ENCODE results near the gene PRTG.

Gene PRTG

DNA sequence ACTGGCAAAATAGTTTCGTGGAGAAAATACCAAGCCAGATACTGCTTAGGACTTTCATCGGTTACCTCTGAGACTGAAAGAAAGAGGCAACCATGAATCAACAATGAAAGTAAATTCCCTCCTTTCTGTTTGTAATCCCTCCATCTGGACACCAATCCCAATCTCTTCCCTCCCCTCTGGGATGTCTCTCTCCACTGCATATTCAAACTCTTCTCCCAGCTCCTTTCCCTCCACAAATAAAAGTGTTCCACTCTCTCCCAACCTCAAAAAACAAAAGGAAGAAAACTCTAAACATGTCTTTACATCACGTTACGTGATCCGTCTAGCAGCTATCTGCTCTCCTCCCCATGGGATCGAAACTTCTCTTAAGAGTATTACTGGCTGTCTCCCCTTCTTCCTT is 55.2 kb downstream of the PRTG start:
- Histone ChIP-seq H3K9me3 (ENCODE audit: control insufficient read depth, low read length) (no peaks in the 10 kb centered on the region), H3K4me3 (ENCODE audit: low read depth, low read length) (no peak overlapping the region), H3K9ac (no peak overlapping the region), H3K27ac (no peak overlapping the region), H3K36me3 (ENCODE audit: control insufficient read depth, insufficient read depth, low read length) (no peaks in the 10 kb centered on the region), H3K4me1 (peaks cover 2% of the 10 kb centered on the region), H2AFZ (no peak overlapping the region), H3K27me3 (ENCODE audit: control insufficient read depth, insufficient read depth, low read length) (no peaks in the 10 kb centered on the region), H3K4me2 (ENCODE audit: low read length) (no peak overlapping the region), H3K79me2 (peaks cover under 1% of the 10 kb centered on the region)
- TF ChIP-seq, protein P1, sequence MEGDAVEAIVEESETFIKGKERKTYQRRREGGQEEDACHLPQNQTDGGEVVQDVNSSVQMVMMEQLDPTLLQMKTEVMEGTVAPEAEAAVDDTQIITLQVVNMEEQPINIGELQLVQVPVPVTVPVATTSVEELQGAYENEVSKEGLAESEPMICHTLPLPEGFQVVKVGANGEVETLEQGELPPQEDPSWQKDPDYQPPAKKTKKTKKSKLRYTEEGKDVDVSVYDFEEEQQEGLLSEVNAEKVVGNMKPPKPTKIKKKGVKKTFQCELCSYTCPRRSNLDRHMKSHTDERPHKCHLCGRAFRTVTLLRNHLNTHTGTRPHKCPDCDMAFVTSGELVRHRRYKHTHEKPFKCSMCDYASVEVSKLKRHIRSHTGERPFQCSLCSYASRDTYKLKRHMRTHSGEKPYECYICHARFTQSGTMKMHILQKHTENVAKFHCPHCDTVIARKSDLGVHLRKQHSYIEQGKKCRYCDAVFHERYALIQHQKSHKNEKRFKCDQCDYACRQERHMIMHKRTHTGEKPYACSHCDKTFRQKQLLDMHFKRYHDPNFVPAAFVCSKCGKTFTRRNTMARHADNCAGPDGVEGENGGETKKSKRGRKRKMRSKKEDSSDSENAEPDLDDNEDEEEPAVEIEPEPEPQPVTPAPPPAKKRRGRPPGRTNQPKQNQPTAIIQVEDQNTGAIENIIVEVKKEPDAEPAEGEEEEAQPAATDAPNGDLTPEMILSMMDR (IDR thresholded peaks at IDR 0.05) = no peak

DNA sequence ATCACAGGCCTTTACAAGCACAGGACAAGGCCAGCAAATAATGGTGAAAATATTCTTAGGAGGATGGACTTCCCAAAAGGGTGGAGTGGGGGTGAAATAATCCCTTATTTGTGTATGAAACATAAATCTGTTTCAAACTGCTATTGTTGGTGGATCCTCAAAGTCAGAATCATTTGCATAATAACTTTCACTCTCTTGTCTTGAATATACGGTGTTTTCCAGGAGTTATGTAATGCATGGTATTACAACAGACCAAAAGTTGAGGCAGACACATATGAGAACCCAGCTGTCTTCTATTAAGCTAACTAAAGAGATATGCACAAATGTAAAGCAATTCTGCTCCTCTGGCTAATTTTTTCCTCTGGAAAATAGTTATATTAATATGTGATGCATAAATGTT is 57.7 kb downstream of the PRTG start:
- H3K4me1 ChIP-seq = peaks cover 2% of the 10 kb centered on the region
- H3K9ac ChIP-seq = no peak overlapping the region
- no peaks in the 10 kb centered on the region for H3K79me2 ChIP-seq
- H3K27ac ChIP-seq = no peak overlapping the region
- TF ChIP-seq, protein P1 (IDR thresholded peaks at IDR 0.05) = no peak
- H3K27me3 ChIP-seq (ENCODE audit: control insufficient read depth, insufficient read depth, low read length) = no peaks in the 10 kb centered on the region
- no peaks in the 10 kb centered on the region for H3K36me3 ChIP-seq (ENCODE audit: control insufficient read depth, insufficient read depth, low read length)
- H3K9me3 ChIP-seq (ENCODE audit: control insufficient read depth, low read length) = no peaks in the 10 kb centered on the region
- H2AFZ ChIP-seq = no peak overlapping the region
- H3K4me3 ChIP-seq (ENCODE audit: low read depth, low read length) = no peak overlapping the region
- H3K4me2 ChIP-seq (ENCODE audit: low read length) = no peak overlapping the region

DNA sequence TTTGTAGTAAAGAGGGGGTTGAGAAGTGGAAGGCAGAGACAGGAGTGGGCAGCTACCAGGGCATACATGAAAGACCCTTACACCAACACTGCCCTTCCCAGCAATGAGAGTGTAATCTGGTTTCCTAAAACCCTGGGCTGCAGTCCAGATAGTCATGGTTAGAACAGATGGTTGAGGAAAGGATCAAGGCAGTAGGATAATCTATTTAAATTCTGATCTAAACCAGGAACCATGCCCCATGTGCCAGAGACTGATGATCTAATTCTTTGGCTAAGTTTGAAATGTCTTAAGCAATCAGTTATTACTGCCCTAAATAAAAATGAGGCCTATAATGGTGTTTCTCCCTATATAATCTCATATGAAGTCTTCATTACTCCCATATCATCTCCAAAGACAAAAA is 59.6 kb downstream of the PRTG start:
- Histone ChIP-seq H3K79me2 (no peaks in the 10 kb centered on the region), H3K27me3 (ENCODE audit: control insufficient read depth, insufficient read depth, low read length) (no peaks in the 10 kb centered on the region), H3K9ac (no peak overlapping the region), H2AFZ (no peak overlapping the region), H3K4me2 (ENCODE audit: low read length) (no peak overlapping the region), H3K4me3 (ENCODE audit: low read depth, low read length) (no peak overlapping the region), H3K9me3 (ENCODE audit: control insufficient read depth, low read length) (no peaks in the 10 kb centered on the region), H3K36me3 (ENCODE audit: control insufficient read depth, insufficient read depth, low read length) (no peaks in the 10 kb centered on the region), H3K27ac (no peak overlapping the region), H3K4me1 (peaks cover 2% of the 10 kb centered on the region)
- TF ChIP-seq, protein P1 (IDR thresholded peaks at IDR 0.05) = no peak

DNA sequence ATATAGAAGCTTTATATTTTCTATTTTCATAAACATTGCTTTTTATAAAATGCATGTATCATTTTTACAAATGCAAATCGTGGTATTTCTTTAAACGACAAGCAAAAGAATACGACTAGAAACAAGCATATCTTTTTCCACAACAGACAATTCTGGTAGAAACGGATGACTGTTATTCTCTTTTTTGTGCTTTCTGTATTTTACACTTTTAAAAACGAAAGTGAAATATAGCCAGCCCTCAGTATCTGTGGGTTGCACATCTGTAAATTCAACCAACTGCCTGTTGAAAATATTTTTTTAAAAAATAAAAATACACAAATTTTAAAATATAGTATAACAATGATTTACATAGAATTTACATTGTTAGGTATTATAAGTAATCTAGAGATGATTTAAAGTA is 61.3 kb downstream of the PRTG start:
- H3K4me3 ChIP-seq (ENCODE audit: low read depth, low read length) = no peak overlapping the region
- H2AFZ ChIP-seq = no peak overlapping the region
- H3K36me3 ChIP-seq (ENCODE audit: control insufficient read depth, insufficient read depth, low read length) = no peaks in the 10 kb centered on the region
- peaks cover 2% of the 10 kb centered on the region for H3K4me1 ChIP-seq
- no peak overlapping the region for H3K27ac ChIP-seq
- H3K79me2 ChIP-seq = no peaks in the 10 kb centered on the region
- no peaks in the 10 kb centered on the region for H3K9me3 ChIP-seq (ENCODE audit: control insufficient read depth, low read length)
- H3K4me2 ChIP-seq (ENCODE audit: low read length) = no peak overlapping the region
- no peak overlapping the region for H3K9ac ChIP-seq
- TF ChIP-seq, protein P1 (IDR thresholded peaks at IDR 0.05) = no peak
- H3K27me3 ChIP-seq (ENCODE audit: control insufficient read depth, insufficient read depth, low read length) = no peaks in the 10 kb centered on the region

DNA sequence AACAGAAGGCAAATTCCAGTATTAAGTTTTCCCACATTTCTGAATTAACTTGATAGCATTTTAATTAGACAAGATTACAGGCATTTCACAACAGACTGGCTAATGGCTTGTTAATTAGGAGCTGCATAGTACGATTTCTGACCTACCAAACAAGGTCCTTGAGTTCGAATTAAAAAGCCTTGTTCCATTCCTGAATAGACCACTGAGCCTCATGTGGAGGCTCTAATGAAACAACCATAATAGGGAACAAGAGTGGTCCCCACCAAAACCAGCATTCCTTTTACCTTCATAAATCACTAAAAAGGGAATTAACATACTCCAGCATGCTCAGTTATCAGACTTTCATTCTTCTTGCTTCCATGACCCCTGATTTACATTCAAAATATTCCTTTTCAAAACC is 66.4 kb downstream of the PRTG start:
- no peaks in the 10 kb centered on the region for H3K27me3 ChIP-seq (ENCODE audit: control insufficient read depth, insufficient read depth, low read length)
- H3K36me3 ChIP-seq (ENCODE audit: control insufficient read depth, insufficient read depth, low read length) = no peaks in the 10 kb centered on the region
- H3K79me2 ChIP-seq = no peaks in the 10 kb centered on the region
- H3K4me3 ChIP-seq (ENCODE audit: low read depth, low read length) = no peak overlapping the region
- H3K4me1 ChIP-seq = no peaks in the 10 kb centered on the region
- TF ChIP-seq, protein P1 (IDR thresholded peaks at IDR 0.05) = no peak
- no peak overlapping the region for H3K9ac ChIP-seq
- no peak overlapping the region for H3K27ac ChIP-seq
- no peak overlapping the region for H3K4me2 ChIP-seq (ENCODE audit: low read length)
- H3K9me3 ChIP-seq (ENCODE audit: control insufficient read depth, low read length) = no peaks in the 10 kb centered on the region
- no peak overlapping the region for H2AFZ ChIP-seq
